ENCODE data around the gene BLOC1S6.

GRCh38 chr15:45594835-45595530 lies 7.8 kb downstream of the BLOC1S6 start:
- TF ChIP-seq ZNF138 (CRISPR knock-in tag; conservative IDR thresholded peaks at IDR 0.05): no peak
- TF ChIP-seq CTCF (IDR thresholded peaks at IDR 0.05): no peak
- TF ChIP-seq TP53 (CRISPR knock-in tag; IDR thresholded peaks at IDR 0.05): no peak
- no peak for TF ChIP-seq FOXP1 (CRISPR knock-in tag; IDR thresholded peaks at IDR 0.05; ENCODE audit: borderline replicate concordance)

All from WTC11 (cell line).